SH-SY5Y (cell line): ENCODE data around the gene CCNYL1.

Experiments used
- GATA2 ChIP-seq: IDR thresholded peaks from 2 replicates; pipeline ENCODE4 v1.6.1; 2011; ENCODE audit warnings: mild to moderate bottlenecking, low read depth, low read length
- GATA3 ChIP-seq: IDR thresholded peaks from 2 replicates; pipeline ENCODE4 v1.6.1; 2011; ENCODE audit warnings: low read depth, mild to moderate bottlenecking, low read length, moderate library complexity

- TF ChIP-seq GATA2 (no peak), GATA3 (no peak)
Measured at GRCh38 chr2:207683438-207683837, 28.0 kb upstream of the CCNYL1 start.
